Activated CD8-positive, alpha-beta memory T cell treated with anti-CD3 and anti-CD28 coated beads, Interleukin-2, amount 50 U/mL, for 24 hours (primary cell): Measurements from ENCODE around the gene PLCH2.
"Not testable (repeated sequence)": the region's sequence is repeated elsewhere in the genome, so short reads cannot be mapped to it uniquely, and the experiment has no call there.

Source experiments
- DNase-seq: peaks from one replicate; pipeline ENCODE4 v3.0.0-alpha.2; 2020; ENCODE audit errors: extremely low read depth

The PLCH2 gene

GRCh38 chr1:2476061-2476999 lies at the start of gene PLCH2:
Gene PLCH2, plus strand, starts transcription at chr1:2476289. Its CDS starts 300 bp downstream, at chr1:2476589.
- no peak for DNase-seq

GRCh38 chr1:2426540-2426939 lies 49.5 kb upstream of the PLCH2 start:
- no peak for DNase-seq

- no peak for DNase-seq
These were observed 49.0 kb upstream of the PLCH2 start for GRCh38 chr1:2427051-2427450.

- DNase-seq: no peak
These were observed 48.1 kb upstream of the PLCH2 start for GRCh38 chr1:2427976-2428375.

- DNase-seq: no peak
These were observed 47.6 kb upstream of the PLCH2 start for GRCh38 chr1:2428490-2428889.

- DNase-seq: no peak
These were observed 46.1 kb upstream of the PLCH2 start for GRCh38 chr1:2429780-2430591.

- no peak for DNase-seq
These were observed 45.5 kb upstream of the PLCH2 start for GRCh38 chr1:2430592-2430973.

- DNase-seq: no peak
These were observed 45.0 kb upstream of the PLCH2 start for GRCh38 chr1:2431103-2431502.

- no peak for DNase-seq
These were observed 44.6 kb upstream of the PLCH2 start for GRCh38 chr1:2431518-2431917.

- DNase-seq: no peak
These were observed 43.6 kb upstream of the PLCH2 start for GRCh38 chr1:2432441-2432844.

GRCh38 chr1:2433196-2433595 lies 42.9 kb upstream of the PLCH2 start:
- DNase-seq: no peak

GRCh38 chr1:2433936-2434655 lies 42.0 kb upstream of the PLCH2 start:
- no peak for DNase-seq

- no peak for DNase-seq
These were observed 41.0 kb upstream of the PLCH2 start for GRCh38 chr1:2435091-2435490.

GRCh38 chr1:2435746-2436355 lies 40.2 kb upstream of the PLCH2 start:
- DNase-seq: no peak

- DNase-seq: no peak
These were observed 39.2 kb upstream of the PLCH2 start for GRCh38 chr1:2436876-2437275.

GRCh38 chr1:2437617-2438016 lies 38.5 kb upstream of the PLCH2 start:
- DNase-seq: no peak

- DNase-seq: no peak
These were observed 38.1 kb upstream of the PLCH2 start for GRCh38 chr1:2438038-2438437.

GRCh38 chr1:2438641-2439040 lies 37.4 kb upstream of the PLCH2 start:
- DNase-seq: no peak

GRCh38 chr1:2439369-2439768 lies 36.7 kb upstream of the PLCH2 start:
- no peak for DNase-seq

GRCh38 chr1:2440346-2440745 lies 35.7 kb upstream of the PLCH2 start:
- DNase-seq: not testable (repeated sequence)

- no peak for DNase-seq
These were observed 34.3 kb upstream of the PLCH2 start for GRCh38 chr1:2441746-2442145.

GRCh38 chr1:2442661-2443060 lies 33.4 kb upstream of the PLCH2 start:
- no peak for DNase-seq
